HT1080 (cell line): ENCODE results near the gene HLA-DQA2. TPM values are rescaled to one million over a fixed set of nuclear protein-coding genes. Genes with fewer than 3 reads are reported as not detected.
A peak's percentile ranks its signal among the peaks of the same experiment; 100 is the strongest.
"Not testable (repeated sequence)": the region's sequence is repeated elsewhere in the genome, so short reads cannot be mapped to it uniquely, and the experiment has no call there.

Experiments used
- DNase-seq: peaks from one replicate; pipeline ENCODE4 v3.0.0-alpha.2; 2015; ENCODE audit warnings: low read depth
- polyA plus RNA-seq, 2 experiments: library from polyadenylated mRNA; depleted of rRNA; stranded (reverse); fragments of >200 nt; gene quantifications; 2 replicates each; pipeline ENCODE4 v1.2.3, GENCODE V29; 2015
- total RNA-seq: library from RNA; depleted of rRNA; stranded (reverse); fragments of >200 nt; shearing (Covaris generic); gene quantifications from 2 replicates; pipeline ENCODE4 v1.2.3, GENCODE V29; 2014; rRNA removed

HLA-DQA2 gene
- not detected in 2 replicates for total RNA-seq
- not detected in 2 replicates for polyA plus RNA-seq (2015; cell fraction: cytosol; rRNA removed)
- not detected in 2 replicates for polyA plus RNA-seq (2015; cell fraction: nucleus; rRNA removed)

DNA sequence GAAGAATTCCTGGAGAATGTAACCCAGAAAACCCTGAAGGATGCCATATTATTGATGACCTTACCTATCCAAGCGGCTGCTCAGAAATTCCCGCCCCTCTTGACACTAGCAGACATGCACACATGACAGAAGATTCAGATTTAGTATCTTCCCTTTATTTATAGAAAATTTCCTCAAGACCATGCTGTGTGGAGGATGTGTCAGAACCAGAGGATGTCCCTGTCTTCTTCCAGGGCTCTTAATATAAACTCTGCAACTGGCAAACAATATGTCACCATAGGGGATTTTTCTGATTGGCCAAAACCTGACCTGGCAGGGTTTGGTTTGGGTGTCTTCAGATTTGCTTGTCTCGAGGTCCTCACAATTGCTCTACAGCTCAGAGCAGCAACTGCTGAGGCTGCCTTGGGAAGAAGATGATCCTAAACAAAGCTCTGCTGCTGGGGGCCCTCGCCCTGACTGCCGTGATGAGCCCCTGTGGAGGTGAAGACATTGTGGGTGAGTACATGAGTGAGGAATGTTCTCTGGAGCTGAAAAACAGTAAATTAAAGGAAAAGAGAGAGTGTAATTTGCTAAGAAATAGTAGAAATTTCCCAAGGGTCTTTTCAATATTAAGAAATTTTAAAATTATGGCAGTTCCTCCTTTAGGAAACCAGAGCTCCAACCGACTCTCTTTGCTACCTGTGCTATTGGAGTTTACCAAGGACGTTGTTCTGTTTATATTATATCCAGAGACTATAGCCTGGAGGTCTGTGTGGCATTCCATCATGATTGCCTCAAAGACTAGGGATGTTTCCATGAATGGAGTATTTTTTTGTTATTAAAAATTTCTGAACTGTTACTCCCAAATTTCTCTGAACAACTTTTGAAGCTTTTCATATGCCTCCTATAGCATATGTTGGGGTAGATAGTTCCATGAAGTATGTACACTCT, at the start of gene HLA-DQA2:
Gene HLA-DQA2 (plus strand): TSS at position 361 of the 930 bp plus-strand sequence. CDS start 53 bp downstream, at position 414.
- DNase-seq: no peak

GRCh38 chr6:32692019-32692418, 49.2 kb upstream of the HLA-DQA2 start:
- DNase-seq: no peak

DNA sequence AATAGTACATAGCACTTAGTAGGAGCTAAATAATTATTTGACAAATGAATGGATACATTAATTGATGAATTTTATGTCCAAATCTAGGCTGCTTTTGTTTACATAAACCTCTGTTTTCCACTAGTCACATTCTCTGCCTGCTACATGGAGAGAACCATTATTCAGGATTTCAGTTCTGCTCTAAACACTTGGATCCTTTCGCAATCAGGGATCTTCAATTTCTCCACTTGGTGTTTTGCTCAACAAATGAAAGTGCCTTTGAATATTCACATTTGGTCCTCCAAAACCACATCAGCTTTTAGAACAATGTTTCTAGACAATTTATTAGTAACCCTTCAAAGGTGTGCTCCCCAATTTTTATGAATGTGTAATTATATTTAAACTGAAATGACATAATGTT, 44.2 kb upstream of the HLA-DQA2 start:
- DNase-seq: no peak

GRCh38 chr6:32700391-32701040, 40.7 kb upstream of the HLA-DQA2 start:
- peak; percentile 39 for DNase-seq

DNA sequence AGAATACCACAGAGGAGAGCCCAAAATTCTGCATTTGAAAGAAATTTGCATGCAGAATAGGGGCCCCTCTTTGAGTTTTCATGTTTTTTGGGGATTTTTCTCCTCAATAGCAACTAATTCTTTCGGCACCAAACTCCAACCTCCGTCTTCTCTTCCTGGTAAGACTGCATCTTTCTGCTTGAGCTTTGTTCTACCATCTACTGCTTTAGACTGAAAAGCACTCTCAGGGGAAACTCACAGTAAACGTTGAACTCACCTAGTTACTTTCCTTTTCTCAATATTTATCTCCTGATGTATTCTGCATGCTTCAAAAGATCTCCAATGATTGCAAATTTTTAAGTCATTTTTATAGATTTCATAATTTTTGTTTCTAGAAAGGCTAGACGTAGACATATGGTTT, 37.8 kb upstream of the HLA-DQA2 start:
- DNase-seq: no peak

DNA sequence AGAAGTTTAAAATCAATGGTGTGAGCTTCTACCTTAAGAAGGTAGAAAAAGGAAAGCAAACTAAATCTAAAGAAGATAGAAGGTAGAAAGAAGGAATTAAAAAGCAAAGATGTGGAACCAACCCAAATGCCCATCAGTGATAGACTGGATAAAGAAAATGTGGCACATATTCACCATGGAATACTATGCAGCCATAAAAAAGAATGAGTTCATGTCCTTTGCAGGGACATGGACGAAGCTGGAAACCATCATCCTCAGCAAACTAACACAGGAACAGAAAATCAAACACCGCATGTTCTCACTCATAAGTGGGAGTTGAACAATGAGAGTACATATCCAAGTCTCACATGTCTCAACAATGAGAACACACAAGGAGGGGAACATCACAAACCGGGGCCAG, 36.0 kb upstream of the HLA-DQA2 start:
- not testable (repeated sequence) for DNase-seq

DNA sequence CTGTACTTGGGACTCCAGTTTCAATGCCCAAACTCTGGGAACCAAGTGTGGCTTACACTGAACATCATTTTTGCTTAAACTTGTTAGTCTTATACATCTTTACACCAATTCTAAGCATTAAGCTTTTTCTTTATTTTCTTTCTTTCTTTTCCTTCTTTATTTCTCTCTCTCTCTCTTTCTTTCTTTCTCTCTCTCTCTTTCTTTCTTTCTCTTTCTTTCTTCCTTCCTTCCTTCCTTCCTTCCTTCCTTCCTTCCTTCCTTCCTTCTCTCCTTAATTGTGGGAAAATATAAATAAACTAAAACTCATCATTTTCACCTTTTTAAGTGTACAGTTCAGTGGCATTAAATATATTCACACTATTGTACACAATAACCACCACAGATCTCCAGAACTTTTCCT, 31.6 kb upstream of the HLA-DQA2 start:
- DNase-seq: no peak

- DNase-seq: no peak
Observed at GRCh38 chr6:32713241-32713640, 27.9 kb upstream of the HLA-DQA2 start.

- DNase-seq: no peak
Observed at GRCh38 chr6:32716396-32716795, 24.8 kb upstream of the HLA-DQA2 start.

GRCh38 chr6:32718879-32719278, 22.3 kb upstream of the HLA-DQA2 start:
- no peak for DNase-seq

- DNase-seq: no peak
Observed at GRCh38 chr6:32738126-32738525, 3.1 kb upstream of the HLA-DQA2 start.

GRCh38 chr6:32742374-32742773, 1.2 kb downstream of the HLA-DQA2 start:
- no peak for DNase-seq

DNA sequence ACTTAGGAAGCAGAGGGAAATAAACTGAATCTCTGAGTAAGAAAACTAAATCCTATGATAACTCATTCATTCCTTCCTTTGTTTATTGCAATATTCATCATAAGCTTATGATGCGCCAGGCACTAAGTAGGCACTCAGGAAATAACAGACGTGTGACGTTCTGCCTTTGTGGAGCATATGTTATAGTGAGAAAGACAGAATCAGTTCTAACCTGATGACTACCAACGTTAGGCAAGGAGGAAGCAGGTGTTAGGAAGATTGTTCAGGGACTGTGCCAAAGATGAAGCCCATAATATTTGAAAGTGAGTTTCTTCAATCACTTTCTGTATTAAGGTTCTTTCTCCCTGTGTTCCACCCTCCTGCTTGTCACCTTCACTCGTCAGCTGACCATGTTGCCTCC, 3.6 kb downstream of the HLA-DQA2 start:
- DNase-seq: no peak

GRCh38 chr6:32745649-32746048, 4.5 kb downstream of the HLA-DQA2 start:
- DNase-seq: not testable (repeated sequence)

GRCh38 chr6:32752580-32752979, 11.4 kb downstream of the HLA-DQA2 start:
- DNase-seq: no peak

DNA sequence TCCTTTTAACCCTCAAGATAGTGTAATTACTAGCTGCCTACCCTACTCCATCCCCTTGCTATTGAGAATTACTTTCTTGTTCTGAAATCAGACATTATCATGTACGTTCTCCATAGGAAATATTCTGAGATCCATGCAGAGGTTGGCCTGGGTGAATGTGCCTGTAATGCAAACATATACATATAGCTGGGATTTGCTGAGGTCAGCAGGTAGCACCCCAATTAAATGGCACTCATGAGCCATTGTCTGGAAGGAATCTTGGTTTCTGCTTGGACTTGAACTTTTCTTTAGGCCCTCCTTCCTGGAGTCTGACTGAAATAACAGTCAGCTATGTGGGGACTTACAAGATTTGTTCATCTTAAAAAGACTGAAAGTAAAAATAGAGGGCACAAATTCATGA, 18.5 kb downstream of the HLA-DQA2 start:
- DNase-seq: no peak

DNA sequence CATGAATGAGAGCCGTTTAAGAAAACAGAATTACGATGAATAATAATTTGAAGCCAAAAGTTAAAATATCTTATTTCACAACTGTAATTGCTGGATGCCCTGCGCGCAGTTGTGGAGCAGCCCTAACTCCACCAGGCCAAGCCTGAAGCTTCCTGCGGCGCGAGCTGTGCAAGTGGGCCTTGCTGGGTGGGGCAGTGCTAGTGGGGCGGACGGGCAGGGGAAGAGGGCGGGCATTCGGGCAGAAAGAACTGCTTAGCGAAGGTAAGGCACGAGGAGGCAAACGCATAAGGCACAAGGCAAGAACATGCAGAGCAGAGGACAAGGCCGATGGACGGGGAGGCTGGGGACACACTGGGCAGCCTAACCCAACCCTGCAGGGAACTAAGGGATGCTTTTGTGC, 19.9 kb downstream of the HLA-DQA2 start:
- no peak for DNase-seq

GRCh38 chr6:32761548-32761947, 20.4 kb downstream of the HLA-DQA2 start:
- no peak for DNase-seq

- DNase-seq: no peak
Observed at GRCh38 chr6:32763421-32763820, 22.2 kb downstream of the HLA-DQA2 start, which contains the start of gene HLA-DQB2. TSS of gene HLA-DQB2 (minus strand) at chr6:32763532. CDS start at chr6:32763470, 62 bp downstream.

DNA sequence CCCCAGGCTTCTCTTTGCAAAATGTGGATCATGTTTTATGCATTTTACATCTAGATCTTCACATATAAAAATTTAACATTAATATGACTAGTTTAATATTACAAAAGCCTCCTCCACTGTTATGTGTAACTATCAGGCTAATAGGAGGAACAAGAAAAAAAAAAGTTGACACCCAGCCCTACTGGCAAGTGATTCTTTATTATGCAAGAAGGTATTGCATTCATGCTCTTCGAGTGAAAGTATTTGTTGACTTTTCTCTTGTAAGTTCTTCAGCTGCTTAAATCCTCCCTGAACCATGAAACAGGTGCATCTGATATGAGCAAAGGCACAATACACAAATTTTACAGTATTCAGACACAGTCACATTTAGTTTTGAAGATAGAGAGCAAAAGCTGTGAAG, 22.9 kb downstream of the HLA-DQA2 start:
- DNase-seq: no peak

DNA sequence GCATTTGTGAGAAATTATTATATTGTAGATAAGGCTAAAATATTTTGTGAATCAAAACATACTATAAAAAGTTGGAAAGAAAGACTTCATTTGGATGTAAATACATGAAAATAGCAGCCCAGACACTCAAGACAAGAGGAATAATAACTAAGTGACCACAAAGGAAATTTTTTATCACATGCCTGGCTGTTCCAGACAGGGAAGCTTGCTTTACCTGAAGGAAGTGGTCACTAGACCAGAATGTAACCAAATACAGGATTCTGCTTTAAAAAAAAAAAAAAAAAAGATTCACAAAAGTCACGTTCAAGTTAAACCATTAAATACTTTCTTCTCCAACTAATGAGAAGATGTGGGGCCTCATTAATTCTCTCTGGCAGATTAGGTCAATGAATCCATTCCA, 31.5 kb downstream of the HLA-DQA2 start:
- DNase-seq: peak; percentile 24

- DNase-seq: no peak
Observed at GRCh38 chr6:32774426-32774825, 33.2 kb downstream of the HLA-DQA2 start.
